Measurements from ENCODE around the gene SP1. TPM values are rescaled to one million over a fixed set of nuclear protein-coding genes. Genes with fewer than 3 reads are reported as not detected.

SP1 gene
- total RNA-seq, 1 experiment from 2014 or later = 76.8 TPM

- no CpG with 5 or more reads among the region's 7 CpGs for WGBS (ENCODE audit: extremely low coverage, insufficient read length, low lambda C conversion rate)
- TF ChIP-seq CTCF (conservative IDR thresholded peaks at IDR 0.05) = no peak
- Histone ChIP-seq H3K9ac (ENCODE audit: extremely low read depth, insufficient read length, low read length) (no peak overlapping the region), H4K91ac (ENCODE audit: insufficient read length, low read depth, low read length) (no peak overlapping the region), H2BK120ac (ENCODE audit: low read depth, low read length, poor library complexity, severe bottlenecking) (no peak overlapping the region), H3K56ac (ENCODE audit: insufficient read length, low read depth, low read length) (no peak overlapping the region), H3K4me1 (ENCODE audit: insufficient read depth, low read length) (no peaks in the 10 kb centered on the region), H3K9me3 (ENCODE audit: control insufficient read depth, low read depth, low read length) (no peaks in the 10 kb centered on the region), H4K20me1 (ENCODE audit: control insufficient read depth, insufficient read depth, insufficient read length) (no peaks in the 10 kb centered on the region), H3K79me2 (ENCODE audit: insufficient read depth, low read length) (no peaks in the 10 kb centered on the region; the same call in 1 of the 2 replicates), H3K27me3 (ENCODE audit: insufficient read depth, low read length) (no peaks in the 10 kb centered on the region), H3K14ac (ENCODE audit: insufficient read depth, low read length) (no peak overlapping the region), H3K27ac (ENCODE audit: insufficient read length, low read depth, low read length) (no peak overlapping the region), H4K8ac (replicated peaks; ENCODE audit: insufficient read length, low read depth, low read length) (no peak overlapping the region), H3T11ph (ENCODE audit: low read length) (no peak overlapping the region), H3K18ac (ENCODE audit: insufficient read length, low read depth, low read length) (no peak overlapping the region), H3K23me2 (ENCODE audit: insufficient read length, low read depth, low read length, poor library complexity, severe bottlenecking) (no peaks in the 10 kb centered on the region), H3K4me2 (ENCODE audit: insufficient read depth, insufficient read length, low read length) (no peak overlapping the region), H2BK12ac (ENCODE audit: insufficient read length, low read depth, low read length) (no peak overlapping the region), H3K4ac (ENCODE audit: low read depth, low read length) (no peak overlapping the region), H3K79me1 (ENCODE audit: insufficient read depth, low read depth, low read length, poor library complexity, severe bottlenecking) (peaks cover 2% of the 10 kb centered on the region), H2AK5ac (ENCODE audit: insufficient read length, low read length) (no peak overlapping the region), H2BK20ac (ENCODE audit: low read depth, low read length, poor library complexity, severe bottlenecking) (no peak overlapping the region), H2BK5ac (ENCODE audit: insufficient read length, low read length) (no peak overlapping the region), H4K5ac (ENCODE audit: insufficient read length, low read depth, low read length) (no peak overlapping the region), H2BK15ac (ENCODE audit: low read depth, low read length) (no peak overlapping the region), H2AFZ (ENCODE audit: low read length) (no peak overlapping the region), H3K23ac (ENCODE audit: insufficient read length, low read depth, low read length) (no peak overlapping the region)
- no peak overlapping the region for H3K4me3 Mint-ChIP-seq
- DNase-seq = no peak
- H3K9me3 Mint-ChIP-seq = no peaks in the 10 kb centered on the region
- peak overlapping the region in 2 of 3 experiments; percentile 53 to 90; a peak in 2 of 7 replicates for H3K27ac Mint-ChIP-seq
- no peaks in the 10 kb centered on the region for H3K27me3 Mint-ChIP-seq (ENCODE audit: low read depth)
- peaks cover 8 to 29% (median 19%) of the 10 kb centered on the region in 3 experiments for H3K36me3 Mint-ChIP-seq (ENCODE audit: insufficient read depth in 1 of 3, low read depth in 3 of 3)
- H3K4me1 Mint-ChIP-seq = no peaks in the 10 kb centered on the region
These were observed 22.9 kb downstream of the SP1 start for GRCh38 chr12:53402871-53403270.

All from H9 (cell line).